Amniotic stem cell (primary cell): Measurements from ENCODE around the gene GHR.

Experiments used
- DNase-seq: peaks from one replicate; lab custom pipeline; 2025; lab: John Stamatoyannopoulos, UW

Gene GHR

GRCh38 chr5:42423285-42424165, at the start of gene GHR:
TSS of gene GHR (plus strand) at chr5:42423439. CDS start at chr5:42565875, 142,436 bp downstream.
- peak; percentile 76 for DNase-seq

GRCh38 chr5:42374679-42375273, 48.5 kb upstream of the GHR start:
- DNase-seq = no peak

GRCh38 chr5:42377496-42377895, 45.7 kb upstream of the GHR start:
- no peak for DNase-seq

GRCh38 chr5:42381973-42382372, 41.3 kb upstream of the GHR start:
- no peak for DNase-seq

- DNase-seq = no peak
These were observed 35.7 kb upstream of the GHR start for GRCh38 chr5:42387563-42387962.

GRCh38 chr5:42390115-42390514, 33.1 kb upstream of the GHR start:
- DNase-seq = no peak

GRCh38 chr5:42392917-42393316, 30.3 kb upstream of the GHR start:
- DNase-seq = no peak

- no peak for DNase-seq
These were observed 27.1 kb upstream of the GHR start for GRCh38 chr5:42396111-42396510.

- DNase-seq = no peak
These were observed 26.0 kb upstream of the GHR start for GRCh38 chr5:42397267-42397666.

- no peak for DNase-seq
These were observed 23.5 kb upstream of the GHR start for GRCh38 chr5:42399702-42400101.

GRCh38 chr5:42400474-42400873, 22.8 kb upstream of the GHR start:
- no peak for DNase-seq

GRCh38 chr5:42403236-42403635, 20.0 kb upstream of the GHR start:
- no peak for DNase-seq

GRCh38 chr5:42404366-42404765, 18.9 kb upstream of the GHR start:
- DNase-seq = no peak

- no peak for DNase-seq
These were observed 3.9 kb upstream of the GHR start for GRCh38 chr5:42419294-42419693.

GRCh38 chr5:42422656-42423280, 471 bp upstream of the GHR start:
- no peak for DNase-seq

- DNase-seq = no peak
These were observed 2.8 kb downstream of the GHR start for GRCh38 chr5:42426016-42426415.

- DNase-seq = no peak
These were observed 6.5 kb downstream of the GHR start for GRCh38 chr5:42429694-42430093.

- DNase-seq = no peak
These were observed 10.9 kb downstream of the GHR start for GRCh38 chr5:42434047-42434724.

GRCh38 chr5:42436051-42436450, 12.8 kb downstream of the GHR start:
- DNase-seq = no peak

- DNase-seq = no peak
These were observed 31.2 kb downstream of the GHR start for GRCh38 chr5:42454216-42454995.

- no peak for DNase-seq
These were observed 37.8 kb downstream of the GHR start for GRCh38 chr5:42461033-42461432.

GRCh38 chr5:42461507-42461906, 38.3 kb downstream of the GHR start:
- DNase-seq = no peak
